HG02852 (cell line): ENCODE data around the gene SH3PXD2B.
"Not testable (repeated sequence)": the region's sequence is repeated elsewhere in the genome, so short reads cannot be mapped to it uniquely, and the experiment has no call there.

ENCODE experiments used
- ATAC-seq: cut with Tn5 transposase; IDR thresholded peaks from one replicate; pipeline ENCODE4 v1.9.1; 2021; ENCODE audit warnings: mild to moderate bottlenecking, moderate library complexity; ENCODE audit not compliant: unreplicated experiment

SH3PXD2B gene

DNA sequence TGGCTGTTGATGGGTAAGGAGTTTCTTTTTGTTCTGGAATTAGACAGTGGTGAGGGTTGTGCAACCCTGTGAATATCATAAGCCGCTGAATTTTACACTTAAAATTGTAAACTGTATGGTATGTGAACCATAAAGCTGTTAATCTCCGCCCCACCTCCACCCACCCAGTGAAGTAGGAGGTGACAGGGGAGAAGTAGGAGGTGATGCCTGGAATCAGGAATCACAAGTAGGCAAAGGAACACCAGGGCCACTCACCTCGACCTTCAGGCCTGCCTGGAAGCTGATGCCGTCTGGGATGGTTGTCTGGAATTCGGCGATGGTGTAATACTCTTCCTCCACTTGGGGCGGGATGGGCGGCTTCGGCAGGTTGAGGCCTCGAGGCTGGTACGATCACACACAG lies 108.4 kb downstream of the SH3PXD2B start:
- no peak for ATAC-seq

DNA sequence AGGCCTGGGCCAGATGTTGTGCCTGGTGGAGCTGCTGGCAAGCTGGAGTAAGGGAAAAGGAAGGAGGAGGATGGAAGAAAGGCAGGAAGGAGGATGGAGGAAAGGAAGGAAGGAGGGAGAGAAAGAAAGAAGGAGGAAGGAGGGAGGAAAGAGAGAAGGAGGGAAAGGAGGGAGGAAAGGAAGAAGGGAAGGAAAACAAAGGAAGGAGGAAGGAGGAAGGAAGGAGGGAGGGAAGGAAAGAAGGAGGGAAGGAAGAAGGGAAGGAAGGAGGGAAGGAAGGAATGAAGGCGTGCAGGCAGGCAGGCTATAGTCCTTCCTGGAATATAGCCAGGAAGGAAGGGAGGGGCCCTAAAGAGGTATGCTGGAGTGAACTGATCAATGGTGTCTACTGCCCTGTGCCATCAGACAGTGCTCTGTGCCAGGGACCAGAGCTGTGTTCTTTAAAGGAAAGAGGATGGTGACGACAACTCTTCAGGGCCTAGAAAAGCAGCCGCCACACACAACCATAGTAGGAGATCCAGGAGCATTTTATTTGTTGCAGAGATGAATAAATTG lies 109.4 kb downstream of the SH3PXD2B start:
- no peak for ATAC-seq

DNA sequence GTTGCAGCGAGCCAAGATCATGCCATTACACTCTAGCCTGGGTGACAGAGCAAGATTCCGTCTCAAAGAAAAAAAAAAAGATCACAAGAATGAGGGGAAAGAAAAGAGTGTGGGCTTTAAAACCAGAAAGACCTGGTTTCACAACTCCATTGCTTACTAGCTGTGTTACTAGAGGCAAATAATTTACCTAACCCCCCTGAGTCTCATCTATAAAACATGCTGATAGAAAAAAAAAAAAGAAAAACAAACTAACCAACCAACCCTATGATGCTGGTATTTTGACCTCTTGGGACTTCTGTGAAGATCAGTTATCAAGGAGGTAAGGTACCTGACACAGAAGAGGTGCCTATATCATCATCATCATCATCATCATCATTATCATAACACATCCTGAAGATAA lies 110.6 kb downstream of the SH3PXD2B start:
- no peak for ATAC-seq

DNA sequence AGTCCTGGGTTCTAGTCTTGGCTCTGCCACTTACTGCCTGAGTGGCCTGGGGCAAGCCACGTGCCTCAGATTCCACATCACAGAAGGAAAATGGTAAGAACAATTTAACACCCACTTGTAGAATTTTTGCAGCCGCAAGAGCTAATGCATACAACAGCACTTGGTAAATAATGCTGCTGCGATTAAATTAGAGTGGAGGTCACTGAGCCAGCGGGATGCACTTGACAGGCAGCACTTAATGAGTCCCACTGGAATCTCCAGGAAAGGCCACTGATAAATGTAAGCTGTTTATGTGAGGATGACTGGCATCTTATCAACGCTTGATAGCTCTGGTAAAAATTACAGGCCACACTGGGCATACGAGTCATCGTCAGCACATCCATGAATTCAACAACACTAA lies 111.4 kb downstream of the SH3PXD2B start:
- no peak for ATAC-seq

DNA sequence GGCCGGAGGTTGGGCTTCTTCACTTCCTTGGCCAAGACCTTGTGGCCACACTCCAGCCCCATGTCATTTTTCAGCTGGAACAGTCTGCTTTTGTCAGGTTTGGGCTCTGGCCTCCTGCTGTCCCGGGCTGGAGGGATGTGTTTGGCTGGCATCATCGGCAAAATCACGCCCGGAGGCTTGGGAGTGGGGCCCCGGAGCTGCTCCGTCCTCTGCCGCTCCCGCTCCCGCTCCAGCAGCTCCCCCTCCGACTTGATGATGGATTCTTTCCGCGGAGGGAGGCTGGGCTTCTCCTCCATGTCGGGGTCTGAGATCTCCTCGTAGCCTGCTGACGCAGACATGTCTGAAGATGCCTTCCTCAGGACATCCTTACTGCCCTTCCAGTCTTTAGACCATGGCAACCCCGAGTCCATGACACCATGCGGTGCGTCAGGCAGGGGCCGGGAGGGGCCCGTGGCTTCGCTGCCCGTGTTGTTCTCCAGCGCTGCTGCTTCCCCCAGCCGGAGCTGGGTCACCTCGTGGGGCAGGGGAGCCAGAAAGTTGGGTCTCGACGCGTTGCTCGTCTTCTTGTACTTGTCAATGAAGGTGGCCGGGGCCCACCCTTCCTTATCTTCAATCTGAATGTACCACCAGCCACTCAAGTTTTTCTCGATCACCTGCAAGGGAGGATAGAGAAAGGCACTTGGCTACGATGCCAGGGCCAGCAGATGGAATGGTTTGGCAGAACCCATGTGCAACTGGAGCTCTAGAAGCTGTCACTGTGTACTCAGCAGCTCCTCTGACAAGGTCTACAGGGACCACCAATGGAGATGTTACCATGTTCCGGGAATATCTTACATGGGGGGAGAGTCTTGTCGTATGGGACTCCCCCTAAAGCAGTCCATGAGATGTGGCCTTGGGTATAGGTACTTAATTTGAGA lies 114.8 kb downstream of the SH3PXD2B start:
- ATAC-seq = no peak

DNA sequence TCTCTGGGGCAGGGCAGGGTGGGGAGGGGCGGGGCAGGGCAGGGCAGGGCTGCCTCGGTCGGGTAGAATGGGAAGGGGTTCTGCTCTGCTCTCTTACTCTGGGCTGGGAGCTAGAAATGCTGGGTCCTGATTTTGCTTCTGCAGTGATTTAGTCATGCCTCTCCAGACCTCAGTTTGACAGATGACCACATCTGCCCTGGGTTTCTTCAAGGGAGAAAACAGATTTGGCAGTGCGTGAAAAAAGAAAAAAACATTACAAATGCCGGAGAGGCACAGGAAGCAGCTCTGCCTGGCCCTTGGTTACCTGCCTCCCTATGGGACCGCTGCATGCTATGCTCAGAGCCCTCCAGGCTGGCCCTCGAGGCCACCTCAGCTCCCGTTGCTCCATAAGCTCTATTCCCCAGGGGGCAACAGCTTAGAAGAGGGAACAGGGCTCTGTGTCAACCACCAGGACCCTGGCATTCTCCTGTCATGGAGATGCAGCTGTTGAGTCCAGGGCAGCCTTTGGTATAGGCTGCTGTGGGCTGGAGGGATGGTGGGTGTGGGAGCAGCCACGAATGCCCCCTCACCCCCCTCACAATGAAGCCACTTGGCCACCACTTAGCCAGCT lies 117.5 kb downstream of the SH3PXD2B start:
- no peak for ATAC-seq

DNA sequence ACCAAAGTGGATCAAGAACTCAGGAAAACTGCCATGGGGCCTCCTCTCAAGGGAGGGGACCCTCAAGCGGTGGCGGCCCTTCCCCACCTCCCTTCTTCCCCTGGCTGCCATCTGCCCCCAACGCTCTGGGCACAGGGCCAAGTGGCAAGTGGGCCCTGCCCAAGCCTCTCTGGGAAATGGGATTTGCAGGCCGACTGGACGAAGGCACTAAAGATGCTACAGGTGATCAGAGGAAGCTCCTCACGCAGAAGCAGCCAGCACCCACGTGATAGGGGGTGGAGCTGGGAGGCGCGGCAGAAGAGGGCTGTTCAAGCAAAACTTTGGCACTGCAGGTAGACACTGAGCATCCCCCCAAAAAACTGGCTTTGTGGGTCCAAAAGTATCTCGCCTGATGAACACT lies 118.1 kb downstream of the SH3PXD2B start:
- no peak for ATAC-seq

DNA sequence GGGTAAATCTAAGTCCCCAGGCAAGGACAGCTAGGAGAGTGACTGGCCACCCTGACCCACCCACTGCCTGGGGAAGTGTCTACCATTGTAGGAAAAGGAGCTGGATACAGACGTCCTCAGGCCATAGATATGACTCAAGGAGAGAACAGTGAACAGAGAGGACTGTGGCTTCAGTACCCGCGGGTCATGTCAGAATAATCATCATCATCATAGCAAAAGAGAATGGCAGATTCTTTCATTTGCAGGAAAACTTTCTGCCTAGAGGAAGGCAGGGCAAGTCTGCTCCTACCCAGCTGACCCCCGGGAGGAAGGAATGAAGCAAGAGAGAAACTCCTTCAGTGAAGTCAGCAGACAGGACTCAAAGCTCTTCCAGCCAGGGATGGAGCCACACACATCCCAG lies 118.6 kb downstream of the SH3PXD2B start:
- ATAC-seq = no peak

DNA sequence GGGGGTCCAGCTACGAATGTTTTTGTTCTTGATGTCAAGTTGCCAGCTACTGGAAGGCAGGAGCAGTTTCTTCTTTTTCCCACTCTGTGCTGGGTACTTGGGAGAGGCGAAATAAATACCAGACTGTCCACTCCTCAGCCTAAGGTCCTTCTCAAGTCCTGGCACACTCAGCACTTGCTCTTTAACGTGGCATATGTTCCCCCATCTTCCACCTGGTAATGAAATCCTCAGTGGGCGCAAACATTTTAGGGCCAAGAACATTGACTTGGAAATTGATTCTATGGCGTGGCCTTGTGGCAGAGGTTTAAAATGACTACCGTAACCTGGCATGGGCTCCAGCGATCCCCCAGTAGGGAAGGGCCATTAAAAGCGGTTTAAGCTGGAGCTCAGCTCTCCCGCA lies 119.7 kb downstream of the SH3PXD2B start:
- ATAC-seq = no peak

DNA sequence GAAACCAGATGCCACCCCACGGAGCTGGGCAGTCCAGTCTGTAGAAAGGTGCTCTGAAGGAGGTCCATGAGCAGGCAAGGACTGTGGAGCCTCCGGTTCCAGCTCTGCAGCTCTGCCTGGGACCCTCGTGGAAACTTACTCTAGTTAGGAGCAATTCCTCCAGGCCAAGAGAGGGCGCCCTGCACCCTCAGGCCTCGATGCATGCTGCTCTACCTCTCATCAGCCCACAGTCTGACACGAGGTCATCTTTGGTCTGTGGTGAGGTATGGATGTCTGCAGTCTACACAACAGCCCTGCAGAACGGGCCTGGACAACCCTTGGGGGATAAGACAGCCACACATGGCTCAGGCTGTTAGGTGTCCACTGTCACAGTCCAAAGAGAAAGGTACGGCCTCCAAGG lies 120.1 kb downstream of the SH3PXD2B start:
- no peak for ATAC-seq

DNA sequence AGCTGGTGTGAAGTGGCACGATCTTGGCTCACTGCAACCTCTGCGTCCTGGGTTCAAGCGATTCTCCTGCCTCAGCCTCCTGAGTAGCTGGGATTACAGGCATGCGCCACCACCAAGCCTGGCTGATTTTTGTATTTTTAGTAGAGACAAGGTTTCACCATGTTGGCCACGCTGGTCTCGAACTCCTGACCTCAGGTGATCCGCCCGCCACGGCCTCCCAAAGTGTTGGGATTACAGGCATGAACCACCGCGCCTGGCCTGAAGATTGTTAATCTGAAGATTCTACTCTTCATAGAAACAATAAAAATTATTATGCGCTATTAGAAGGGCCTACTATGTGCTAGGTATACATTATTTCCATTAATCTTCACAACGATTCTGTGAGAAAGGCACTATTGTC lies 127.4 kb downstream of the SH3PXD2B start:
- not testable (repeated sequence) for ATAC-seq

DNA sequence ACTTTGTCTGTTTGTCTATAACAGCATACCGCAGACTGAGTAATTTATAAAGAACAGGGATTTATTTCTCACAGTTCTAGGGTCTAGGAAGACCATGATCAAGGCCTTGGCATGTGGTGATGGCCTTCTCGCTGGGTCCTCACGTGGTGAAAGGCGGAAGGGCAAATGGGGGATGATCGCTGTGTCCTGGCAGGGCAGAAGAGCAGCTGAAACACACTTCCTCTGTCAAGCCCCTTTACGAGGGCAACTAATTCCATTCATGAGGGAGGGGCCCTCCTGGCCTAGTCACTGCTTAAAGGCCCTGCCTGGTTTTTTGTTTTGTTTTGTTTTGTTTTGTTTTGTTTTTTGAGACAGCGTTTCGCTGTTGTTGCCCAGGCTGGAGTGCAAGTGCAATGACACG lies 128.9 kb downstream of the SH3PXD2B start:
- no peak for ATAC-seq

DNA sequence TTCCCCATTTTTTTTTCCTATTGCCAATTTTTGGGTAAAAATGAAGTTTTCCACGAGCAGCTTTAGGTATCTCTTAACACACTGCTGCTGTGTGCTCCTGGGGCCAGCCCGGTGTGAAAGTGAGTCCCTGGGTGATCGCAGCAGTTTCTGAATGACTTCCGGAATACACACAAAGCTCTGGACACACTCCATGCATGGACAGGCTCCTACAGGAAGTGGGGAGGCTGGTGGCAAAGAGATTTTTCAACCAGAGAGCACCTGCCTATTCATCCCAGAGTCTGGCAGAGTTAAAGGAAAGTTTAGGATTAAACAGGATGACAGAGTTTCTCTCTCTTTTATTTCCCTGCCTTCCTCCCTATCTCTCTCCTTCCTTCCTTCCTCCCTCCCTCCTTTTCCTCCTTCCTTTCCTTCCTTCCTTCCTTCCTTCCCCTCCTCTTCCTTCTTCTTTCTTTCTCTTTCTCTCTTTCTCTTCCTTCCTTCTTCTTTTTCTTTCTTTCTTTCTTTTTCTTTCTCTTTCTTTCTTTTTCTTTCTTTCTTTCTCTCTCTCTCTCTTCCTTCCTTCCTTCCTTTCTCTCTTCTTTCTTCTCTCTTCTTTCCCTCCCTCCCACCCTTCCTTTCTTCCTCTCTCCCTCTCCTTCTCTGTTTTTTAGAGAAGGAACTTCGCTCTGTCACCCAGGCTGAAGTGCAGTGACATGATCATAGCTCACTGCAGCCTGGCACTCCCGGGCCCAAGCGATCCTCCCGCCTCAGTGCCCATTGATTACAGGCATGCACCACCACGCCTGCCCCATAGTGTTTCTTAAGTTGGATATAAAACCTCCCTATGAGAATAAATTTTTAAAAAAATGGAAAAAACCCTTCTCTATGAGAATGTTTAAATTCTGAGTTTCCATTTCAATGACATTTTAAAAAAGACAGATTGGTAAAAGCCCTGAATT lies 132.0 kb downstream of the SH3PXD2B start:
- ATAC-seq = peak; percentile 44

DNA sequence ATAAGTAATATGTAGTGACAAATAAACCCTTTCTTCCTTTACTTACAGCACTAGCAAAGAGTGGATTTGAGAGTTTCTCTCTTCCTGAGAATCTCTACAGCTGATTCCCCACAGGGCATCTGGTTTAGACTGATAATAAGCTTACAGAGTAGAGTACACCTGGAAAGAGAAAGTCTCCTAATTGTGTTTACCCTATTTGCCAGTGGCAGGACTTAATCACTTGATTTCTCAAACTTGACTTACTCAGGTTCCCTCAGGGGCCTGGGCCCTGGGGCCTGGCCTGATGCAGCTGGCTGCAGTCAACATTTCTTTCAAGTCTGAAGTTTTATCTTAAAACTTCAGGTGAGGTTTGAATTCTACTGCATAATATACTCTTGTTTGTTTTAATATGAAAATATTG lies 132.7 kb downstream of the SH3PXD2B start:
- ATAC-seq = no peak

DNA sequence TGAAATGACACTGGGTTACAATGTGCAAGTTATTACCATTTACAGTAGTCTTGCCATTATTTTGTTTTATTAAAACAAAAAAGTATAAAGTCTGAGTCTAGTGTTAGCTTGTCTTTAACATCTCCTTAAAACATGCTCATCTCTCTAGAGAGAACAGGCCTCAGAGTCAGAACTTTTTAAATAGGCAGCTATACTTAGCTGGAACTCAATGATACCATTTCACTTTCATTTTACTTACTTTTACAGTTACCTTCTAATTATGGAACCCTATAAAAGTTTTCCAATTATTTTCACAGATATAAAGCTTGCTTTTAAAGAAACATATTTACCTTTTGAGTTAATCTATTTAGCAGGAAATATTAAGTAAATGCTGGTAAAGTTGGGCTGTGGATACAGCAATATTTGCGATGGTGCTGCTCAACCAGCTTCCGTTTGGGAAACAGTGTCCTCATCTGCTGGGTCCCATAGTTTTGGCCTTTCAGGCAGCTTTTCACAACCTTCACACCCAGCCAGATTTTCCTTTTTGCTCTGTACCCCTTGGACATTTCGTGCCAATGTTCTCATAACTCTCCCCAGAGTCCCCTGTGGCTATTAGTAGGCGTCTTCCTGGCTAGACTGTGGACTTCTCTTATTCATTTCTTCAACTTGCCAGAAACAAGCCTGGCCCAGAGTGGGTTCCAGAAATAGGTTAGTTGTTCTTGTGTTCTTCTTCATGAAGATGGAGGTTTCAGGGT lies 134.4 kb downstream of the SH3PXD2B start:
- ATAC-seq = no peak

DNA sequence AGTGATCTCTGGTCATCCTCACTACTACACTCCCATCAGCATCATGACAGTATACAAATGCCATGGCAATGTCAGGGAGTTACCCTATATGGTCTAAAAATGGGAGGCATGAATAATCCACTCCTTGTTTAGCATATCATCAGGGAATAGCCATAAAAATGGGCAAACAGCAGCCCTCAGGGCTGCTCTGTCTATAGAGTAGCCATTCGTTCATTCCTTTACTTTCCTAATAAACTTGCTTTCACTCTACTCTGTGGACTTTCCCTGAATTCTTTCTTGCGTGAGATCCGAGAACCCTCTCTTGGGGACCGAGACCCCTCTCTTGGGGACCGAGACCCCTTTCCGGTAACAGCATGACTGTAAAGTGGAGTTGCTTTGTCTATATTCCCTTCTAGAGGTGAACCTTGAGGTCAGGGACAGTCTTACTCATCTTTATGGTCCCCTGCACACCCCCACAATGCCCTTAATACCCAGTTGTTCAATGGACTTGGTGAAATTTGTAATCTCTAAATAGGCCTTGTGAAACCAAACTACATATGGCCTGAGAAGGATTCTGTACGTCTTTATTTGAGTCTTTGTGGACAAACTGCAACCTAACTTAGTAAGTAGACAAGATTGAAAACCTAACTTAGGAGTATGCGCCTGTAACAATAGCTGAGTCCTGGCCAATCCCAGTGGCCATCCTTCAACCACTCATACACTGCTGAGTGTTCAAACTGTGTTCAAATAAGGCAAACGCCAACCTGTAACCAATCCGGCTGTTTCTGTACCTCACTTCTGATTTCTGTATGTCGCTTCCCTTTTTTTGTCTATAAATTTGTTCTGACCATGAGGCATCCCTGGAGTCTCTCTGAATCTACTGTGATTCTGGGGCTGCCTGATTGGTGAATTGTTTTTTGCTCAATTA lies 138.5 kb downstream of the SH3PXD2B start:
- ATAC-seq = peak; percentile 63

DNA sequence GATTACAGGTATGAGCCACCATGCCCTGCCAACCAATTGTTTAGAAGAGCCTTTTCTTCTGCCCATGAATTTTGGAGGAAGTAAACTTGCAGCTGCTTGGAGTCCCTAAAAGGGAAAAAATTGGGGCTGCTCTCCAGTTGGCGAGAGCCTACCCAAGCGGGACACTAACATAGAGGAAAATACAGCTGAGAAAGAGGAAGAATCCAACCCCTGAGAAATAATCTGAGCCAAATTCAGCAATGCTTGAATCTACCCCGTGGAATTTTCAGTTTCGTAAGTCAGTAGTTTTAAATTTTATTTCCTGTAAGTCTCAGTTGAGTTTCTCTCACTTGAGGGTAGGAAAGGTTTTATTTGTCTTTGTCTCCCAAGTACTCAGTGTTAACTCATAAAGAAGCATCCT lies 140.4 kb downstream of the SH3PXD2B start:
- no peak for ATAC-seq

DNA sequence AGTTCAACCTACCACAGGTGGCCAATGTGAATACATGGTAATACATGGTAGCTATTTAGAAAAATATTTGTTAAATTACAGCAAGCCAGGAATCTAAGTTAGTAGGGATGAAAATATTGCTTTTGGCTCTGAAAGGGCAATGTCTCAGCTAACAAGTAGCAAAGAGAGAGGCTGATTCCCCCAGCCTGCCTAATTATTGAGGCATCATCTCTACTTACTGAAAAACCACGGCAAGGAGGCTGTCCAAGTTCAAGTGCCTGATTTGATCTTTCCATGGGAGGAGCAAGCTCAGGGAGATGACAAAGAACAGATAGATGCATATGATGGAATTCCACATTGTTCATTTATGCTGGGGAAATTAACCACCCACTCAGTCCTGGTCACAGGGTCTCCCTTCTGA lies 142.0 kb downstream of the SH3PXD2B start:
- ATAC-seq = no peak

DNA sequence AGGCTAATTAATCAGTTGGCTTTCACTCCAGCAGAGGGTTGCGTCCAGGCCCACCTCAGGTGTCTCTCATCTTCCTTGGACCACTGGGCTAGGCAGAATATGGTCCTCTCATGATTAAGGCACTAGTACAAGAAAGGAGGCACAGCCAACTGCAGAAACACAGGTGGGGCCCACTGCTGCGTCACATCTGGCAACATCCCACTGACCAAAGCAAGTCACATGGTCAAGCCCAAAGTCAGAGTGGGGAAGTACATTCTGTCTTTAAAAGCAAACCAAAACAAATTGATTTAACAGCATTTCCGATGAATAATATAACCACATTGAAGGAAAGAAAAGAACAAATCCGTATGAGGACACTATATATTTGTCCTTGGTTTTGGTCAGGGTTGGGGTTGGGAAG lies 142.7 kb downstream of the SH3PXD2B start:
- ATAC-seq = no peak
